HEK293 (cell line): Measurements from ENCODE around the gene NKG7.

Experiments used
- CTCF ChIA-PET: fragments of 350-600 bp; formaldehyde crosslinking; extraction: SDS; loops from one replicate; lab custom pipeline; 2021; ENCODE audit warnings: antibody characterized with exemption; lab: Yijun Ruan, JAX
- POLR2A ChIA-PET: fragments of 300-600 bp; formaldehyde crosslinking; extraction: SDS; loops from one replicate; lab custom pipeline; 2020; ENCODE audit warnings: antibody characterized with exemption, inconsistent platforms; lab: Yijun Ruan, JAX
- H3K27ac ChIP-seq: fragments of 200-500 bp; sonication (Bioruptor generic); 2 replicates; pipeline ENCODE4 v1.5.1; 2014; ENCODE audit warnings: low read depth, low read length, control low read depth, inconsistent platforms; ENCODE audit errors: extremely low read depth
- H3K36me3 ChIP-seq, 2 experiments: fragments of 200-500 bp in 1 of 2; sonication (Bioruptor generic) in 1 of 2; 1 replicate in 1 of 2; 2 replicates in 1 of 2; pipeline ENCODE4 v1.5.1; 2014 to 2017; ENCODE audit warnings: inconsistent platforms in 2 of 2, low read length in 2 of 2; ENCODE audit not compliant: control insufficient read depth in 2 of 2, insufficient read depth in 1 of 2
- H3K4me1 ChIP-seq: fragments of 200-500 bp; sonication (Bioruptor generic); 2 replicates; pipeline ENCODE4 v1.5.1; 2014; ENCODE audit warnings: mild to moderate bottlenecking, low read length, inconsistent platforms; ENCODE audit not compliant: control insufficient read depth, insufficient read depth
- H3K4me3 ChIP-seq: 2 replicates; pipeline ENCODE4 v1.5.1; 2011; ENCODE audit warnings: low read depth, mild to moderate bottlenecking, control low read depth, low read length, moderate library complexity
- H3K9me3 ChIP-seq: fragments of 200-500 bp; sonication (Bioruptor generic); 2 replicates; pipeline ENCODE4 v1.5.1; 2014; ENCODE audit warnings: low read depth, low read length, inconsistent platforms; ENCODE audit not compliant: control insufficient read depth, insufficient read depth
- BCL6B ChIP-seq: fragments of 450-650 bp; formaldehyde crosslinking; IDR thresholded peaks from 2 replicates; pipeline ENCODE4 v1.5.1; 2017; ENCODE audit warnings: missing biosample characterization, missing genetic modification characterization
- GLIS2 ChIP-seq: fragments of 450-650 bp; formaldehyde crosslinking; IDR thresholded peaks from 2 replicates; pipeline ENCODE4 v1.5.1; 2016; ENCODE audit warnings: missing biosample characterization, missing genetic modification characterization
- YY1 ChIP-seq: fragments of 450-650 bp; formaldehyde crosslinking; IDR thresholded peaks from 2 replicates; pipeline ENCODE4 v1.5.1; 2018; ENCODE audit warnings: missing biosample characterization, missing genetic modification characterization
- ZBTB48 ChIP-seq: fragments of 450-650 bp; formaldehyde crosslinking; IDR thresholded peaks from 2 replicates; pipeline ENCODE4 v1.5.1; 2016; ENCODE audit warnings: missing biosample characterization, missing genetic modification characterization
- ZBTB7A ChIP-seq: fragments of 450-650 bp; formaldehyde crosslinking; IDR thresholded peaks from 2 replicates; pipeline ENCODE4 v1.5.1; 2016; ENCODE audit warnings: low read depth, missing biosample characterization, missing genetic modification characterization
- ZNF157 ChIP-seq: fragments of 450-650 bp; formaldehyde crosslinking; IDR thresholded peaks from 2 replicates; pipeline ENCODE4 v1.5.1; 2016; ENCODE audit warnings: missing biosample characterization, missing genetic modification characterization
- ZNF174 ChIP-seq: fragments of 450-650 bp; formaldehyde crosslinking; IDR thresholded peaks from 2 replicates; pipeline ENCODE4 v1.5.0; 2017; ENCODE audit warnings: missing biosample characterization, mild to moderate bottlenecking, missing genetic modification characterization
- ZNF324 ChIP-seq: fragments of 450-650 bp; formaldehyde crosslinking; IDR thresholded peaks from 2 replicates; pipeline ENCODE4 v1.5.1; 2016; ENCODE audit warnings: missing biosample characterization, missing genetic modification characterization
- ZNF416 ChIP-seq: fragments of 450-650 bp; formaldehyde crosslinking; IDR thresholded peaks from 2 replicates; pipeline ENCODE4 v1.5.1; 2016; ENCODE audit warnings: missing biosample characterization, missing genetic modification characterization
- ZNF518A ChIP-seq: fragments of 450-650 bp; formaldehyde crosslinking; conservative IDR thresholded peaks from 2 replicates; pipeline ENCODE4 v1.5.1; 2016; ENCODE audit warnings: low read depth, missing biosample characterization, missing genetic modification characterization
- ZNF555 ChIP-seq: fragments of 450-650 bp; formaldehyde crosslinking; conservative IDR thresholded peaks from 2 replicates; pipeline ENCODE4 v1.5.1; 2017; ENCODE audit warnings: missing biosample characterization, mild to moderate bottlenecking, missing genetic modification characterization, inconsistent platforms
- ZNF596 ChIP-seq: fragments of 450-650 bp; IDR thresholded peaks from 2 replicates; pipeline ENCODE4 v1.5.0; 2018; ENCODE audit warnings: missing biosample characterization, mild to moderate bottlenecking, missing genetic modification characterization, moderate library complexity
- ZNF692 ChIP-seq: fragments of 450-650 bp; formaldehyde crosslinking; IDR thresholded peaks from 2 replicates; pipeline ENCODE4 v1.5.1; 2016; ENCODE audit warnings: missing biosample characterization, missing genetic modification characterization
- ZNF785 ChIP-seq: fragments of 450-650 bp; formaldehyde crosslinking; IDR thresholded peaks from 2 replicates; pipeline ENCODE4 v1.5.1; 2016; ENCODE audit warnings: missing biosample characterization, missing genetic modification characterization
- ZSCAN23 ChIP-seq: fragments of 450-650 bp; formaldehyde crosslinking; IDR thresholded peaks from 2 replicates; pipeline ENCODE4 v1.5.1; 2016; ENCODE audit warnings: missing biosample characterization, missing genetic modification characterization

The NKG7 gene

GRCh38 chr19:51337861-51338562, 34.4 kb downstream of the NKG7 start:
- H3K27ac ChIP-seq: no peak overlapping the region
- no peak for TF ChIP-seq ZNF157

GRCh38 chr19:51337141-51337860, 35.2 kb downstream of the NKG7 start:
- Histone ChIP-seq H3K36me3 (no peaks in the 10 kb centered on the region), H3K4me1 (0 out of 2 replicates have a peak, but pooled peaks cover 8% of the 10 kb centered on the region), H3K27ac (no peak overlapping the region), H3K4me3 (no peak overlapping the region), H3K9me3 (no peaks in the 10 kb centered on the region)
- no peak for TF ChIP-seq ZNF174 (tag by site-specific recombination)
- TF ChIP-seq ZBTB48 (tag by site-specific recombination): no peak
- TF ChIP-seq ZNF785 (tag by site-specific recombination): no peak
- TF ChIP-seq GLIS2 (tag by site-specific recombination): no peak
- TF ChIP-seq ZNF596 (tag by site-specific recombination): no peak
- TF ChIP-seq ZNF555 (tag by site-specific recombination): no peak
- no peak for TF ChIP-seq ZNF692 (tag by site-specific recombination)
- TF ChIP-seq ZNF518A (tag by site-specific recombination): no peak
- no peak for TF ChIP-seq ZNF324 (tag by site-specific recombination)
- TF ChIP-seq ZSCAN23 (tag by site-specific recombination): no peak
- TF ChIP-seq BCL6B: no peak
- TF ChIP-seq YY1: no peak
- no peak for TF ChIP-seq ZBTB7A (tag by site-specific recombination)
- TF ChIP-seq ZNF416 (tag by site-specific recombination): no peak
- CTCF ChIA-PET: interaction anchor here (0.6 to 3.1 kb wide), 10 partner anchors 13 to 320 kb away, joined by 3 to 16 read pairs (median 4); no protein-coding TSS in a partner anchor
- POLR2A ChIA-PET: interaction anchor here (0.6 kb wide), 1 partner anchor 33 kb away, joined by 3 read pairs; no protein-coding TSS in a partner anchor

More at GRCh38 chr19:51337861-51338562, 34.4 kb downstream of the NKG7 start:
- CTCF ChIA-PET: interaction anchor here (0.6 to 3.1 kb wide), 29 partner anchors 9 to 333 kb away, joined by 3 to 16 read pairs (median 3); partner anchors contain the start of genes NKG7 and SIGLEC10
- no peaks in the 10 kb centered on the region for H3K9me3 ChIP-seq
- H3K4me1 ChIP-seq: 0 out of 2 replicates have a peak, but pooled peaks cover 8% of the 10 kb centered on the region
- no peak overlapping the region for H3K4me3 ChIP-seq
- no peaks in the 10 kb centered on the region for H3K36me3 ChIP-seq
- POLR2A ChIA-PET: no interaction called here
